Endometrial microvascular endothelial cells (primary cell): ENCODE measurements around the gene ZFYVE9. TPM values are rescaled to one million over a fixed set of nuclear protein-coding genes. Genes with fewer than 3 reads are reported as not detected.
"Not testable (repeated sequence)": the region's sequence is repeated elsewhere in the genome, so short reads cannot be mapped to it uniquely, and the experiment has no call there.

ENCODE experiments used
- in situ Hi-C: cut with HindIII; loops from 2 replicates; pipeline ENCODE4 v1.10.0; 2017; ENCODE audit warnings: low sequenced_read_pairs, low pct_unique_long_range_greater_than_20kb; ENCODE audit errors: inconsistent ontology term
- total RNA-seq: library from RNA; depleted of rRNA; stranded (reverse); fragments of >200 nt; gene quantifications from one replicate; pipeline ENCODE4 v1.2.3, GENCODE V29; 2015; ENCODE audit errors: inconsistent ontology term

Gene ZFYVE9
- total RNA-seq, 1 donor from 2014 or later, result 19.6 TPM

DNA sequence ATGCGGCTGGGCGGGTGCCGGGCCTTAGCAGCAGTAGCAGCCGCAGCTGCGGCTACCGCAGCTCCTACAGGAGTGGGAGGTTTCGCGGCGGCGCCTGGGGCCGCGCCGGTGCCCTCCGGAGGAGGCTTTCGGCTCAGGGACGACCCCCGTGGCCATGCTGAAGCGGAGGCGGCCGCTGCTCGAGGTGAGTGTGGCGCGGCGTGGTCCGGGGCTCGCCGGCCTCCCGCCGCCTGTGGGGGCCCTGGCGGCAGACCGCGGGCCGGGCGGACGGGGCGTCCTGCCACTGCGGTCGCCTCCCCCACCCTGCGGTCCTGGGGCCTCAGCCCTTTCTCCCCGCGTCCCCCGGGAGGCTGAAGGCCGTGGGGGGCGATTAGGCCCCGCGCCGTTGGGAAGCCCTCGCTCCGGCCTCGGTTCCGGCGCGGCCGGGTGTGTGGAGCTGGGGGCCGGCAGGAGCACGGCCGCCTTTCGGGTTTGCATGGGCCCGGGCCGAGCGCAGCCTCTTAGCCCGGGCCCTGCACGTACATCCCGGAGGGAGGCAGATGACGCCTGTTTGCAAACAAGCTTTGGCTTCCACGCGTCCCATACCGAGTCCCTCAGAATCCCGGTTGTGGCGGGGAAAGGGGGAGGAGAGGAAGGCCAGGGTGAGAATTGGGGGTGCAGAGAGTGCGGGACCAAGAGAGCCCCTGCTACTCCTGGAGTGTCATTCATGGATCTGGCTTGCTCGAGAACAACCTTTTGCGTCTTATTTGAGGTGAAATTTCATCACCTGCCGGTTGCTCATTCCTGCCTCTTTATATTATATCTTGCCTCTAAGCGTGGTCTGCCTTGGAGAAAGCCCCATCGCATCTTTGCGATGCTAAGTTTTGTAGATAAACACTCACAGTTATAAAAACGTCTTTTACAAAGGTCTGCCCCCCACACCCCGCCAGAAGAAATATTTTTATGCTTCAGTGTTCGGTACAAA is 613 bp downstream of the ZFYVE9 start:
- in situ Hi-C loops, result no loop called here

DNA sequence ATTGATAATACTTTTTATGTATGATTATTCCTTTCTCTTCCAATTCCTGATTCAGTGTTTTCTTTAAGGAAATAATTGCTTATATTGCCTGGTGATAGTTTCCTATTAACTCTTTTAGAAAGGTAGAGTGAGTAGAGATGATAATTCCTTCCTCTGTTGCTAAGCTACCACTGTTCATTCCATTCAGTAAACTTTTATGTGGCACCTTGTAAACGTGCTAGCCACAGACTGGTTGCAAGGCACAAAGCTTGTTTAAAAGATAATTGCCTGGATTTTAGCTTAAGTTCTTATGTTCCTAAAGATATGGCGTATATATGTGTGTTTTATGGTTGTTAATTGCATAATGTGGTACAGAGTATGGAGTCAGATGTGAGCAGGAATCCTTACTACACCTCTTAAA is 3.2 kb downstream of the ZFYVE9 start:
- in situ Hi-C loops, result no loop called here

DNA sequence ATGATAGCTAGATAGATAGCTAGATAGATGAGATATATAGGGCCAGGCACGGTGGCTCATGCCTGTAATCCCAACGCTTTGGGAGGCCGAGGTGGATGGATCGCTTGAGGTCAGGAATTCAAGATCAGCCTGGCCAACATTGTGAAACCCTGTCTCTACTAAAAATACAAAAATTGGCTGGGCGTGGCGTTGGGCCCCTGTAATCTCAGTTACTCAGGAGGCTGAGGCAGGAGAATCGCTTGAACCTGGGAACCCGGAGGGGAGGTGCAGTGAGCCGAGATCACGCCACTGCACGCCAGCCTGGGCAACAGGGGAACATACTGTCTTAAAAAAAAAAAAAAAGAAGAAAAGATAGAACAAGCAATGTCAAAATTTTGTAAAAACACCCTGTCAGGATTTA is 8.6 kb downstream of the ZFYVE9 start:
- in situ Hi-C loops, result not testable (repeated sequence)

DNA sequence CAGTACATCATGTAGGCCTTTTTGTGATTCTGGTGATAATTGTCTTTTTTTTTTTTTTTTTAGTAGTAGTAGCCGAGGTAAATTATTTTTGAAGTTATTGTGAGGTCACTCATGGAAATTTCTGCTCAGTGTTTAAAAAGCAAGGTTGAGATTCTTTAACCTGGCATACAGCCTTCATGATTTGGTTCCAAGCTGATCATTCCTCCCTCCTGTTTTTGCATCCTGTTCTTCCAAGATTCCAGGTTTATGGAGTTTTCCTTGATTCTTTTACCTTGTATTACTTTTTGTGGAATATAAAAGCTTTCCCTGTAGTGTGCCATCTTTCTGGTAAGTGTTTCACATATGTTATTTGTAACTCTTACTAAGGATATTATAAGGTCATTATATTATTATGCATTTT is 9.1 kb downstream of the ZFYVE9 start:
- in situ Hi-C loops, result no loop called here

DNA sequence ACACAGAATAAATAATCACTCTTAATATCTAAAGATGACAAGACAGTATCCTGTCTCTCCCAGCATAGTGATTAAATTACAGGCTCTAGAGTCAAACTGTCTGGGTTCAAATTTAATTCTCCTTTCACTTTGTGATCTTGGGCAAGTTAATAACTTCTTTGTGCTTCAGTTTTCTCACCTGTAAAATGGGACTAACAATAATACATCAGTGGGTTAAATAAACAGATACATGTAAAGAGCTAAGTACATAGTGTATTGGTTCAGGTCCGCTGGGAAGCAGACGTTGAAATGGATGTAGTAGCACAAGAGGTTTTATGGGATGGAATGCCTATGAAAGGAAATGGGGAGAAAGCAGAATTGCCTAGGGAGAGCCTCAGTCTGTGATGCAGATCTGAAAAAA is 10.7 kb downstream of the ZFYVE9 start:
- in situ Hi-C loops, result no loop called here

DNA sequence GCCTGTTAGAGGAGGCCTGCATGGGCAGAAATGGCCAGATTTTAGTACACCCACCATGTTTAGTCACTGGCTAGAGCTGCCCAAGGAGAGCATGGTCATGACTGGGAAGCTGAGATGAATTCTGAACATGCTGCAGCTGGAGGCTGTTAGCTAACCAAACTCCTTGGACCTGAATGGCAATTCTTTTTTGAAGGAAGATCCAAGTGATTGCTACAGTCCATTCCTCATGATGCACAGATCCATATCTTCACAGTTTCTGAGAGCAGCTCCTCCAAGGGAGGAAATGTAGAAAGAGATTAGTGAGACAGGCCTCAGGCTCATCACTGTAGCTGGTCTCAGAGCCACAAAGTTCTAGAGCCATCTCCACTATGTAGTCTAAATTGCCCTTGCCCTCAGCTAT is 11.1 kb downstream of the ZFYVE9 start:
- in situ Hi-C loops, result no loop called here

DNA sequence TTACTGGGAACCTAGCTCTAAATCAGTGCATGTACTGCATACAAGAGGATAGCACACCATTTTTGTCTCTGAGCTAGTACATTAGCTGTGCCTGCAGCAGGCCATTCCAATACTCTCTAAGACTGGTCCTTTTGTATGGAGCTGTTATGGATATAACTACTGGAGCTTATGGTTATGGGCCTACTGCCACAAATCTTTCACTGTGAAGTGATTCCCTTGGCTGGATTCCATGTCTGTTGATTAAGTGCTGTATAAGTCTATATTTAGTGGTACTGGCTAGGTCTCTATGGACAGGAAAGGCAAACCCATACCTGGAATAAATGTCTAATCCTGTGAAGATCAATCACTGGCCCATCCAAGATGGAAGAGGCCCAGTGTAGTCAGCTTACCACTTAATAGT is 12.0 kb downstream of the ZFYVE9 start:
- in situ Hi-C loops, result no loop called here

DNA sequence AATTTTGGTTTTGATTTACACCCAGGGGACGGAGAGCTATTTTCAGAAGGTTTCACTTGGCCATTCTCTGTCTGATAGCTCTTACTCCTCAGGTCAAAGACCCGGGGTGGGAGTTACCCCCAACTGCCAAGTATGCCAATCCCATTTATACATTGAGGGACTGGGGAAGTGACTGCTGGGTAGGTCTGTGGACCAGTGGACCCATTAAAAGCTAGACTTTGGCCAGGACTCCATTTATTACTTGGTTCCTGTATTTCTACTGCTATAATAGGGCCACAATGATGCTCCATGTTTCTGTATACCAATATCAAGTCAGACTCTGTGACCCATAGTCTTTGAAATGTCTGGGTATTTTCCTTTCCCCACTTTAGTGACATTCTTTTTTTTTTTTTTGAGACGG is 14.6 kb downstream of the ZFYVE9 start:
- in situ Hi-C loops, result no loop called here

DNA sequence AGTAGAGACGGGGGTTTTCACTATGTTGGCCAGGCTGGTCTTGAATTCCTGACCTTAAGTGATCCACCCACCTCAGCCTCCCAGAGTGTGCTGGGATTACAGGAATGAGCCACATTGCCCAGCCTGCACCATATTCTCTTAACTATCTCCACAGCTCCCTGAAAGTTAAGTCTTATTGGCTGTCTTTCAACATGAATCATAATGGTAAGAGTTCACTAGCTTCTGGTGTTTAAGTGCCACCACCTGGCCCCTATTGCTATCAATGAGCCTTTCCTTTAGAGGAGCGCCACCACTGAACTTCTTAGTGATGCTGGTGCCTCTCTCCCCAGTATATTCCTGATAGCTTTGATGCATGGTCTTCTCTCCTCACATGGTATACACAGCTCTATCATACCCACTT is 15.7 kb downstream of the ZFYVE9 start:
- in situ Hi-C loops, result no loop called here

DNA sequence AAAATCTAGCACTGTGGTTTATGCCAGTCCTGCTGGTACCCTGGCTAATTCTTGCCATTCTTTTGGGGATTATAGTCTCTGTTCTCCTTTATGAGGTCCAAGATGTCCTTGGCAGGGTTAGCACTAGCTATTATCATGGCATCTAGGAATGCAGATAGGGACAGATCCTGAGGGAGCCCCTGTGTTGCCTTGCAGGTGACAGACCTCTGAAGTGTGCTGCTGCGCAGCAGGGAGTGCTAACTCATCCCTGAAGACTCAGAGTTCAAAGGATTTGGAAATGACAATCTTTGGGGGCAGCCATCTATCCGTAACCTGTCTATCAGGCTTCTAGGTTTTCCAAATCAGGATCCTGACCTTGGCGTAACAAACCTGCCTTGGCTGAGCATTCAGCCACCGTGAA is 16.3 kb downstream of the ZFYVE9 start:
- in situ Hi-C loops, result no loop called here

DNA sequence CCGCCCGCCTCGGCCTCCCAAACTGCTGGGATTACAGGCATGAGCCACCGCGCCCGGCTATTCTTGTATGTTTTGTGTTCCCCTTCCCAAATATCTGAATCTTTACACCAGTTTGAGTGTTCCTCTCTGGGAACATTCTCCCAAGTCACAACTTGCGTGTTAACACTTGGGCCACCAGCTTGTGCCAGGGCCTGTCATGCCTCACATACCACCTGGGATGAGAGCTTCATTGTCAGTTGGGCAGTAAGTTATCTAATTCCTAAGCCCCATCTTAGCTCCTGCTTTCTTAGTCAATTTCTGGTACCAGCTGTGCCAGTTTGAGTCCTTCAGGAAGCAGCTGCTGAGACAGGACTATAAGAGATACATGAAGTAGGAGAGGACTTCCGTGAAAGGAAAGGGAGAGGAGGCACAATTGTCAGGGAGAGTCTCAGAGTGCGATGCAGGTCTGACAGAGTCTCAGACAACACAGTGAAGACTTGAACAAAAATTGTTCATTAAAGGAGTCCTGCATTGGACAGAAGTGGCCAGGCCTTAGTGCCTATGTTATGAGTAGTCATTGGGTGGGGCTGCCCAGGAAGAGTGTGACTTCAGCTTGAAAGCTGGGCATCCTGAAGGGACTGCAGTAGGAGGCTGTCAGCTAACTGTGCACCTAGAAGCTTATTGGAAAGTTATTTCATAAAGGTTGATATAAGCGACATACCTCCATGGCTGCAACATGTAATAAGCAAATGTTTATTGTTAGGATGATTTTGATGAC is 17.3 kb downstream of the ZFYVE9 start:
- in situ Hi-C loops, result no loop called here

DNA sequence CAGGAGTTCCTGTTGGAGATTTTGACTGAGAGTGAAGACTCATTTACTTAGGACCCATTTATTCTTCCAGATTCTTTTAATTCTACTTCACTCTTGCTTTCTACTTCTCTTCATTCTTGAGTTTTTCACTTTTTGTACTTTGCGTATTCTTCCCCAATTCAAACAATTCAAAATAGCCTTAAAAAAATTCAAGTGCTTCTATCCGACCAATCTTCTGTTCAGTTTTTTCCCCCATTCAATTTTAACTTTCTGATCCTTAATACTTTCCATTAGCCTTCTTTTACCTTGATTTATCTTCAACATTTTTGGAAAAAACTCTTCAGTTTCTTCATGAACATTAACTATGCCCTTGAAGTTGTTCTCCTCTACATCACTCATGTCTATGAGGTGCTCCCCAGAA is 21.1 kb downstream of the ZFYVE9 start:
- in situ Hi-C loops, result no loop called here

DNA sequence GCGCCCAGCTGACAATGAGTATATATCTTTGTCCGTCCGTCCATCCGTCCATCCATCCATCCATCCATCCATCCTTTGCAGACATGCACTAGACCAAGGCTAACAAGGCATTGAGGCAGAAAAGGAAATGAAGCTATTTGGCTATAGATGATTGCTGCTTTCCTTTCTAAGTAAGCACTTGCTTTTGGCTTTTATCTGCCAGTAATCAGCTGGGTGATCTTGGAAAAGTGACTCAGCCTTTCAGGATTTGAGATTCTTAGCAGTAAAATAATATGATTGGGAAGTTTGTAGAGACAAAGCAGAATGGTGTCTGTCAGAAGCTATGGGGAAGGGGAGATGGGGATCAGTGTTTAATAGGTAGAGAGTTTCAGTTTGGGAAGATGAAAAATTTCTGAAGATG is 22.7 kb downstream of the ZFYVE9 start:
- in situ Hi-C loops, result no loop called here

DNA sequence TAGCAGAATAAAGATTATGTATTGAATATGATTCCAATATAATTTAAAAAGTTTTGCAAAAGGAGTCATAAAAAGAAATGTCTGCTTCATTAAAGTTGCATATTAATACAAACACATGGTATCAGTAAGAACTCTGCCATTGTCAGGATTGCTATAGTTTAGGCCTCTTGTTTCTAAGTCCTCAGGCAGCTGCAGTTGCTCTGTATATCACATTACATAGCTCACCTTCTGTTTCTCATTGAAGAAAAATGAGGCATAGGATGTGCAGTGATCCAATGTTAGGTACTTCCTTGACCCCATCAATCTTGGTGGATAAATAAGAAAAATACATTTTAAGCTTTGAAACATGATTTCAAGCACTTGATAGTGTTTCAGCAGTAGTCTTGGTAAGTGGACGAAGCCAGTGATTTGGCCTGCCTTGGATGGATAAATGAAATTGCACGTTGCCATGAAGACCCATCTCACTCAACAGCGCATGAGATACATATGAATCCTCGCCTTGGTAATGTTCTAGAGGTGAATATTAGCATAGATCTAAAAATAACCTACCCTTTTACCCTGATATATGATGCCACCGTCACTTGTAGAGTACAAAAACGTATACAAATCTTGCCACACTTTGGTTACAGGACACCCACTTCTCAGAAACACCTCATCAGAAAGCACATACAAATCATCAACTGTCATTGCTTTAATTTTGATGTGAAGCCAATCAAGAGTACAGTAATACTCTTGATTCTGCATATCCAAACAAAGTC is 25.3 kb downstream of the ZFYVE9 start:
- in situ Hi-C loops, result no loop called here

DNA sequence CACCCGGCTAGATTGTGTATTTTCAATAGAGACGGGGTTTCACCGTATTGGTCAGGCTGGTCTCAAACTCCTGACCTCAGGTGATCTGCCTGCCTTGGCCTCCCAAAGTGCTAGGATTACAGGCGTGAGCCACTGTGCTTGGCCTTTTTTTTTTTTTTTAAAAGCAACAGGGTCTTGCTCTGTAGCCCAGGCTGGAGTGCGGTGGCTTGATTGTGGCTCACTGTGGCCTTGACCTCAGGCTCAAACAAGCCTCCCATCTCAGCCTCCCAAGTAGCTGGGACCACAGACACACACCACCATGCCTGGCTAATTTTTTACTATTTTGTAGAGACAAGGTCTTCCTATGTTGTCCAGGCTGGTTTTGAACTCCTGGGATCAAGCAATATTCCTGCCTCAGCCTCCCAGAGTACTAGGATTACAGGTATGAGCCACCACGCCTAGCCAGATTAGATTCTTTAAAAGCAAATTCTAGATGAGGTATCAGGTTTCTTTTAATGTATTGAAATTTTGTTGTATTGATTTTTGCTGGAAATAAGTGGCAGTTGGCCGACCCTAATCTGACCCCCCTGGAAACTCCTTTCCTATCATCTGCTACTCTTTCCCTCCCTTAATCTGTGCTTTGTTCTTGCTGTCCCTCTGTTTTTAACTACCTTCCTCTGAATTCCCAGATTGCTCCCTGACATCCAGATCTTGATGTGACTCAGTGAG is 26.6 kb downstream of the ZFYVE9 start:
- in situ Hi-C loops, result no loop called here

DNA sequence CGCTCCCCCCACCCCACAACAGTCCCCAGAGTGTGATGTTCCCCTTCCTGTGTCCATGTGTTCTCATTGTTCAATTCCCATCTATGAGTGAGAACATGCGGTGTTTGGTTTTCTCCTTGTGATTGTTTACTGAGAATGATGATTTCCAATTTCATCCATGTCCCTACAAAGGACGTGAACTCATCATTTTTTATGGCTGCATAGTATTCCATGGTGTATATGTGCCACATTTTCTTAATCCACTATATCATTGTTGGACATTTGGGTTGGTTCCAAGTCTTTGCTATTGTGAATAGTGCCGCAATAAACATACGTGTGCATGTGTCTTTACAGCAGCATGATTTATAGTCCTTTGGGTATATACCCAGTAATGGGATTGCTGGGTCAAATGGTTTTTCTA is 29.3 kb downstream of the ZFYVE9 start:
- in situ Hi-C loops, result not testable (repeated sequence)

DNA sequence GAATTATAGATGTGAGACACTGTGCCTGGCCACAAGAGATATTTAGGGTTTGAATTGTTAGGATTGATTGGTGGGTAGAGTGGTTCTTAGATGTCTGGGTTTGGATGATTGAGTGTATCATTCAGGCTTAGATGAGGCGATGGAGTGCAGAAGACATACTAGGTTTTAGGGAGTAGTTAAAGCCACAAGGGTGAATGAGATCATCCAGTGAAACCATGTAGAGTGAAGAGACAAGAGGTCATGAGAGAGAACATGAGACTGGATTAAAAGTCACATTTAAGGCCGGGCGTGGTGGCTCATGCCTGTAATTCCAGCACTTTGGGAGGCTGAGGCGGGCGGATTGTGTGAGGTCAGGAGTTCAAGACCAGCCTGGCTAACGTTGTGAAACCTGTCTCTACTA is 37.2 kb downstream of the ZFYVE9 start:
- in situ Hi-C loops, result no loop called here

DNA sequence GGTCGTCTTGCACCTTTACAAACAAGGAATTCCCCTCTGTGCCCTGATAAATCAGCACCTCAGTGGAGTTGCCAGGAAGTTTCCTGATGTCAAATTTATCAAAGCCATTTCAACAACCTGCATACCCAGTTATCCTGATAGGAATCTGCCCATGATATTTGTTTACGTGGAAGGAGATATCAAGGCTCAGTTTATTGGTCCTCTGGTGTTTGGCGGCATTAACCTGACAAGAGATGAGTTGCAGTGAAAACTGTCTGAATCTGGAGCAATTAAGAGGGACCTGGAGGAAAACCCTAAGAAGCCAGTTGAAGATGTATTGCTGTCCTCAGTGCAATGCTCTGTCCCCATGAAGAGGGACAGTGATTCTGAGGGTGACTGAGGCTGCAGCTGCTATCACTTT is 38.3 kb downstream of the ZFYVE9 start:
- in situ Hi-C loops, result no loop called here

DNA sequence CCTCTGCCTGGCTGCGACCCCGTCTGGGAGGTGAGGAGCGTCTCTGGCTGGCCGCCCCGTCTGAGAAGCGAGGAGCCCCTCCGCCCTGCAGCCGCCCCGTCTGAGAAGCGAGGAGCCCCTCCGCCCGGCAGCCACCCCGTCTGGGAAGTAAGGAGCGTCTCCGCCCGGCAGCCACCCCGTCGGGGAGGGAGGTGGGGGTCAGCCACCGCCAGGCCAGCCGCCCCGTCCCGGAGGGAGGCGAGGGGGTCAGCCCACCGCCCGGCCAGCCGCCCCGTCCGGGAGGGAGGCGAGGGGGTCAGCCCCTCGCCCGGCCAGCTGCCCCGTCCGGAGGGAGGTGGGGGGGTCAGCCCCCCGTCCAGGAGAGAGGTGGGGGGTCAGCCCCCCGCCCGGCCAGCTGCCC is 39.9 kb downstream of the ZFYVE9 start:
- in situ Hi-C loops, result not testable (repeated sequence)
